CD4-positive, alpha-beta T cell treated with Interleukin-6 at 100 ng/mL for 8 hours (primary cell): ENCODE results near the gene GLT6D1.
"Not testable (repeated sequence)": the region's sequence is repeated elsewhere in the genome, so short reads cannot be mapped to it uniquely, and the experiment has no call there.

Experiments
- DNase-seq: peaks from one replicate; pipeline ENCODE4 v3.0.0-alpha.2; 2020; ENCODE audit warnings: mixed read lengths, low spot score

Gene GLT6D1

GRCh38 chr9:135664801-135665794 lies 25.8 kb upstream of the GLT6D1 start:
- DNase-seq, result no peak

DNA sequence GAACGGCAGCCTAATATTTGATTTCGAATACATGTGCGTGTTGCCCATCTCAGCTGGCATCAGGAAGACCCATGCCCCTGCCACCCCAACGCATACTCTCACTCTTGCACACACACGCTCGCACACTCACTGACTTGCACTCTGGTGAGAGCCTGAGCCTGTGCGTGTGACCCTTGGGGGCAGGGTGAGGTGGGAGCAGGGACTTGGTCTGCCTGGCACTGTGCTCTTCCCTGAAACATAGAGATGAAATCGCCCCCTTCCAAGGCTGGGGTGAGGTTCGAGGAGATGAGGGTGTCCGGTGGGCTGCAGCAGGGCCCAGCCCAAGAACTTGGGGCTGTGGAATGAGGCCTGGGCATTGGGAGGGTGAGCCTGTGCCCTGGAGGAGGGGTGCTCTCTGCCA lies 24.9 kb upstream of the GLT6D1 start:
- DNase-seq, result no peak

- no peak for DNase-seq
Measured at GRCh38 chr9:135663857-135664256, 24.5 kb upstream of the GLT6D1 start.

DNA sequence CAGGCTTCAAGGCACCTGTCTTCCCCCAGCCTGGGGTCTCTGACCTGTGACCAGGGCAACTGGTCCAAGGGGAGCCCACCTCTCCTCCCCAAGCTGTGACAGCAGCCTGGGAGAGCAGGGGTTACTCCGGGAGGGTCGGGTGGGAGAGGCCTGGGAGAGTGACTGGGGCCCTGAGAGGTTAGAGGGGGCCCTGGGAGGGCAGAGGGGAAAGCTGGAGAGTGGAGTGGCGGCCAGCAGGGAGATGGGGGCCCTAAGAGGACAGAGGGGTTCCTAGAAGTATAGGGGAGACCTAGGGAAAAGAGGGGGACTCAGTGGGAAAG lies 24.1 kb upstream of the GLT6D1 start:
- DNase-seq, result no peak

DNA sequence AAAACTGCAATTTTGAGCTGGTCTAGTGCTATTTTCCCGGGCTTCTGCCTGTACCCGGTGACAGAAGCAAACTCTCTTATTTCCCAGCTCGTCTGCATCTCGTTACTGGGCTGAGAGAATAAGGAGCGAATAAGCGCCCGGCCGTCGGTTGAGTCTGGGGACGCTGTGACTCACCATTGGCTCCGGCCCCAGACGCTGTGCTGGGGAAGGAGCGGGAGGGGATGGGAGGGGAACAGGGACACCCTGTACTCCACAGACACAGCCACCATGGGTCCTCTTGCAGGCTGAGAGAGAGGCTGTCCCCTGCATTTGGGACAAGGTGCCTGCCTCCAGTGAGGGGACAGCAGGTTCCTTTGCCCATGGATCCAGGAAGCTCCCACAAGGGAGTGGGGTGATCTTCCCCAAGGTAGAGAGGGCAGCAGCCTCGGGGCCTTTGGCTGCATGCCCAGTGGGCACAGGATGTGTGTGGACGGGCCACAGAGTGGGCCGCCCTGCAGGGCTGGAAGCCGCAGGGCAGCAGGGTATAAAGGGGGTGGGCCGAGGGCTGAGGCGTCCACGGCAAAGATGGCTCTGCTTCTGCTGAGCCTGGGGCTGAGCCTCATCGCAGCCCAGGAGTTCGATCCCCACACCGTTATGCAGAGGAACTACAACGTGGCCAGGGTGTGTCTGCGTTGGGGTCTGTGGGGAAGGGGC lies 23.6 kb upstream of the GLT6D1 start, which contains the start of gene LCN9:
Gene LCN9, plus strand, starts transcription at position 552 of the 693 bp plus-strand sequence. Its CDS starts 13 bp downstream, at position 565.
- DNase-seq, result no peak

GRCh38 chr9:135661816-135662560 lies 22.6 kb upstream of the GLT6D1 start:
- no peak for DNase-seq

- DNase-seq, result no peak
Measured at GRCh38 chr9:135660407-135660806, 21.1 kb upstream of the GLT6D1 start.

GRCh38 chr9:135659252-135659651 lies 19.9 kb upstream of the GLT6D1 start:
- no peak for DNase-seq

- no peak for DNase-seq
Measured at GRCh38 chr9:135657416-135657815, 18.1 kb upstream of the GLT6D1 start.

GRCh38 chr9:135655317-135655716 lies 16.0 kb upstream of the GLT6D1 start:
- no peak for DNase-seq

DNA sequence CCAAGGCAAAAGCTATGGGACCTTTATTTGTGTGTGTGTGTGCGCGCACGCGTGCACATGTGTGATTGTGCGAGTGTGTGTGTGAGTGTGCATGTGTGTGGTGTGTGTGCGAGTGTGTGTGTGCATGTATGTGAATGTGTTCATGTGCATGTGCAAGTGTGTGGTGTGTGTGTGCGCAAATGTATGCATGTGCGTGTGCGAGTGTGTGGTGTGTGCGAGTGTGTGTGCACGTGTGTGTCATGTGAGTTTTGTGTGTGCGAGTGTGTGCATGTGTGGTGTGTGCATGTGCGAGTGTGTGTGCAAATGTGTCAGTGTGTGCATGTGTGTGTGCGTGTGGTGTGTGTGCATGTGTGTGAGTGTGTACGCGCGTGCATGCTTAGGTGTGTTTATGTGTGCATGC lies 11.1 kb upstream of the GLT6D1 start:
- no peak for DNase-seq

- DNase-seq, result no peak
Measured at GRCh38 chr9:135649508-135649907, 10.2 kb upstream of the GLT6D1 start.

GRCh38 chr9:135648494-135649410 lies 9.4 kb upstream of the GLT6D1 start:
- no peak for DNase-seq

DNA sequence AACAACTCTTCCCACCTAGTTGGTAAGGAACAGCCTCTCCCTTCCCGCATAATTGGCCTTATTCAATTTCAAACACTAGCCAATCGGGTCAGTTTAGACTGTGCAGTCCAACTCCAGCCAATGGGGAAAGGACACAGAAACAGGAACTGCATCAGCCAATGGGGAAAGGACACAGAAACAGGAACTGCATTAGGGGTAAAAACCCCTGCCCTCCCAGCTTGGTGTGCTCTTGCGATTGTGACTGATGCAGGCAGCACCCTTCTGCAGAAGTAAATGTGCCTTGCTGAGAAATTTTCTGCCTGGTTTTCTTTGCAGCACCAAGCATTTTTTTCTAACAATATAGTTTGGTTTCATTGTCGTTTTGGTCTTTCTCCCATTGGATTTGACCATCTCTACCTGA lies 8.5 kb upstream of the GLT6D1 start:
- DNase-seq, result no peak

- DNase-seq, result no peak
Measured at GRCh38 chr9:135644631-135645218, 5.4 kb upstream of the GLT6D1 start.

DNA sequence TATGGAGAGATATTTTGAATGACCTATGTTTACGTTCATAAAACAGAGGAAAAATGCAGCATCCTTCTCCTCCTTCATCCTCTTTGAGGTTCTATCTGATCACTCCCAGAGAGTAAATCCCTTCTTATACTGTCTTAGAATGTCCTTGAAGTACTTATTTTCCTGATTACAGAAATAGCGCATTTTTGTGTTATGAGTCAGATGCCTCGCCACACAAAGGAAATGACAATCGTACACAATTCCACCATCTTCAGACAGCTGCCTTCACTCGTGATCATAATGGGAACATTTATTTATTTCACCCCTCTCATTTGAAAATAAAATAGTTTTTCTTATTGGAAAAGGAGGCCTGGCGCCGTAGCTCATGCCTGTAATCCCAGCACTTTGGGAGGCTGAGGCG lies 2.4 kb upstream of the GLT6D1 start:
- DNase-seq, result no peak

- DNase-seq, result no peak
Measured at GRCh38 chr9:135641047-135641446, 1.7 kb upstream of the GLT6D1 start.

- not testable (repeated sequence) for DNase-seq
Measured at GRCh38 chr9:135636930-135637530, 2.3 kb downstream of the GLT6D1 start.

DNA sequence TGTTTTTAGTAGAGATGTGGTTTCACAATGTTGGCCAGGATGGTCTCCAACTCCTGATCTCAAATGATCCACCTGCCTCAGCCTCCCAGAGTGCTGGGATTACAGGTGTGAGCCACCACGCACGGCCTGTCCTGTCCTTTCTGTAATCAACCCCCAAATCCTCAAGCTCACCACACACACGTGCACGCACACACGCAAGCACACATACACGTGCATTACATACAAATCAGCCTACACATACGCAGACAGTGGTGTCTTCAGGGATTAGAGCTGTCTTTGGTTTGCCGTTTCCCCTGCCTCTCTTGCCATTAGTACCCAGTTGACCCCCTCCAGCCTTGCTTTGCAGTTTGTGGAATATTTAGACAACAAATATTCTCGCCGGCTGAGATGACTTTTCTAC lies 6.5 kb downstream of the GLT6D1 start:
- DNase-seq, result no peak

- no peak for DNase-seq
Measured at GRCh38 chr9:135624282-135624681, 15.1 kb downstream of the GLT6D1 start.
